Activated naive CD4-positive, alpha-beta T cell treated with anti-CD3 and anti-CD28 coated beads, Interleukin-2, amount 10 ng/mL, durations not matched to agents 7 days and 5 days (primary cell): ENCODE results near the gene ST6GALNAC4.
A peak's percentile ranks its signal among the peaks of the same experiment; 100 is the strongest.

Experiments
- CTCF ChIA-PET: fragments of 350-600 bp; sonication (Branson Sonifier 250); formaldehyde crosslinking; loops from one replicate; lab custom pipeline; 2021; ENCODE audit warnings: antibody characterized with exemption; lab: Charles Lee
- DNase-seq: peaks from one replicate; pipeline ENCODE4 v3.0.0-alpha.2; 2020
- H3K27ac Mint-ChIP-seq: one replicate; pipeline ENCODE4 v1.8.0; 2021; ENCODE audit warnings: mild to moderate bottlenecking, moderate library complexity, mixed read lengths
- H3K27me3 Mint-ChIP-seq: one replicate; pipeline ENCODE4 v1.8.0; 2021; ENCODE audit warnings: mild to moderate bottlenecking, mixed read lengths
- H3K36me3 Mint-ChIP-seq: one replicate; pipeline ENCODE4 v1.8.0; 2021; ENCODE audit warnings: mixed read lengths
- H3K4me1 Mint-ChIP-seq: one replicate; pipeline ENCODE4 v1.8.0; 2021; ENCODE audit warnings: mixed read lengths
- H3K4me3 Mint-ChIP-seq: one replicate; pipeline ENCODE4 v1.8.0; 2021; ENCODE audit warnings: mild to moderate bottlenecking, moderate library complexity, mixed read lengths
- H3K9me3 Mint-ChIP-seq: one replicate; pipeline ENCODE4 v1.8.0; 2021; ENCODE audit warnings: mixed read lengths

Gene ST6GALNAC4

DNA sequence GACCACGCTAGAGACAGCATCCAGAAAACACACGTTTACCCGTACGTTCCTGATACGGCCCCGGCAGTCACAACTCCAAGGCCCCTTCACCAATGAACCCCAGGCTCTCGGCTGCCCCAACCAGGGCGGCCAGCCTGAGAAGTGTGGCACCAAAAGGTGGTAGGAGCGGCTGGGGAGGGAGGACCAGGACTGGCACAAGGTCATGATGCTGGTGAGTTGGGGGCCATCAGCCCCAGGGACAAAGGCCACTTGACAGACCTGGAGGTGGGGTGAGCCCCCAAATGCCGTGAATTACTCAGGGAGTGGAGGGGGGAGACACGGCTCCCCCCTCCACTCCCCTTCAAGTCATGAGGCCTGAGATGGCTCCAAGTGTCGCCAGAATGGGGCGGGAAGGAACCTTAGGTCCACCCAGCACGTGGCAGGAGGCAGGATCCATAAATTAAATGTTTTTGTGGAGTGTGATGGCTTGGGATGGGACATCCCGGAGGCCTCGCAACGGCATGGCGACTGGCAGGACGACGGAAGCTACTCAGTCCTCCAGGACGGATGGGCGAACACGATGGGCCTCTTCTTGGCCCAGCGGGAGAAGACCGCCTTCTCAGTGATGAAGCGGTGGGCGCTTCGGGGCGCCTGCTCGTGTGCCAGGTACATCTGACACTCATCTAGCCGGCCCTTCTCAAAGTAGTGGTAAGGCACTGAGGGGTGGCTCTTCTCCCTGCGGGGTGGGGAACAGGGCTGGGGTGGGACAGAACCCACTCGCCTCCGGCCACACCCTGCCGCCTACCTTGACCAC, 8.8 kb downstream of the ST6GALNAC4 start:
- no peak overlapping the region for H3K4me3 Mint-ChIP-seq
- H3K4me1 Mint-ChIP-seq: peaks cover 63% of the 10 kb centered on the region
- peak overlapping the region; percentile 99 for H3K27ac Mint-ChIP-seq
- CTCF ChIA-PET: interaction anchor here (4.3 kb wide), 1 partner anchor 12 kb away, joined by 21 read pairs; no protein-coding TSS in a partner anchor
- no peaks in the 10 kb centered on the region for H3K27me3 Mint-ChIP-seq
- DNase-seq: no peak
- peaks cover 35% of the 10 kb centered on the region for H3K36me3 Mint-ChIP-seq
- no peaks in the 10 kb centered on the region for H3K9me3 Mint-ChIP-seq

DNA sequence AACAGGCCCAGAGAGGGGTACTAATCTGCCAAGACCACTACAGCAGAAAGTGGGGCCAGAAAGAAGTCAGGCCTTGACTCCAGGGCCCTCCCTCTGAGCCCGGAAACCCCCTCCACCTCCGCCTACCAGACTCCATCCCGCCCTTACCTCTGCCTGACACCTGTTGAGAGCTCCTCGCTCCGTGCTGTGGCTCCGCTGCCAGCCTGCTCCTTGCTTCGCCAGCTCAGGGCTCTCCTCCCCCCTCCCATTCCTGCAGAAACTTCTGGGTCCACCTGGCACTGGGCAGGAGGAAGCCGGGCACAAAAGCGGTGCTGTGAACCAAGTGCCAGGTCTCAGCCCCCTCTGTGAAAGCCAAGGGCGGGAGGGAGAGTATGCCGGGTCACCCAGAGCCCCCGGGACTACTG, 11.1 kb downstream of the ST6GALNAC4 start:
- Mint-ChIP-seq H3K4me3 (peak overlapping the region; percentile 92), H3K9me3 (no peaks in the 10 kb centered on the region), H3K36me3 (peaks cover 27% of the 10 kb centered on the region), H3K4me1 (peaks cover 54% of the 10 kb centered on the region), H3K27me3 (no peaks in the 10 kb centered on the region), H3K27ac (peak overlapping the region; percentile 99)
- DNase-seq: peak; percentile 81
- CTCF ChIA-PET: interaction anchor here (0.5 to 4.3 kb wide), 5 partner anchors 11 to 320 kb away, joined by 3 to 21 read pairs (median 4); partner anchors contain the start of genes CDK9, ST6GALNAC4 and TOR2A

- Mint-ChIP-seq H3K4me3 (peak overlapping the region; percentile 92), H3K27ac (peak overlapping the region; percentile 99), H3K4me1 (peaks cover 51% of the 10 kb centered on the region), H3K9me3 (no peaks in the 10 kb centered on the region), H3K36me3 (peaks cover 24% of the 10 kb centered on the region), H3K27me3 (no peaks in the 10 kb centered on the region)
- peak; percentile 77 for DNase-seq
- CTCF ChIA-PET: interaction anchor here (0.7 to 4.3 kb wide), 4 partner anchors 12 to 120 kb away, joined by 4 to 21 read pairs (median 4); partner anchors contain the start of genes CDK9 and ST6GALNAC4
Measured at GRCh38 chr9:127905004-127905728, 11.7 kb downstream of the ST6GALNAC4 start.

DNA sequence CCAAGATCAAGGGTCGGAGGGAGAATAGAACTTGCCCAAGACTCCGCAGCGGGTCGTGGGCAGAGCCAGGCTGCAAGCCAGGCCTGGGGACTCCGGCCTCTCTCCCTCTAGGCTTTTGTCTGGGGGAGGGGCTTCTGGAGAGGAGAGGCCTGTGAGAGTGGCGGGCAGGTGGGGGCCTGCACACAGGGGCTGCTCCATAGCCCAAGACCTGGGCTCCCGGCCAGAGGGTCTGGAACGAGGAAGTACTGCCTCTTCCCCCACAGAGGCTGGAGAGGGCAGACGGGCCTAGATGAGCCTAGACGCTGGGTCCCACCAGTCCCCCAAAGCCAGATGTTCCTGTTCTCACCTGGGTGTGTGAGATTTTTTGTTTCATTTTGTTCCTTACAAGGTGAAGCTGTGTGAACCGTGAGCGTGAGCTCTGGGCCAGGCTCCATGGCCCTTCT, 12.3 kb downstream of the ST6GALNAC4 start:
- Mint-ChIP-seq H3K9me3 (no peaks in the 10 kb centered on the region), H3K4me1 (peaks cover 56% of the 10 kb centered on the region), H3K4me3 (peak overlapping the region; percentile 92), H3K36me3 (peaks cover 29% of the 10 kb centered on the region), H3K27me3 (no peaks in the 10 kb centered on the region), H3K27ac (peak overlapping the region; percentile 99)
- peak; percentile 47 for DNase-seq
- CTCF ChIA-PET: interaction anchor here (0.7 to 4.3 kb wide), 2 partner anchors 13 to 16 kb away, joined by 4 to 21 read pairs; no protein-coding TSS in a partner anchor

DNA sequence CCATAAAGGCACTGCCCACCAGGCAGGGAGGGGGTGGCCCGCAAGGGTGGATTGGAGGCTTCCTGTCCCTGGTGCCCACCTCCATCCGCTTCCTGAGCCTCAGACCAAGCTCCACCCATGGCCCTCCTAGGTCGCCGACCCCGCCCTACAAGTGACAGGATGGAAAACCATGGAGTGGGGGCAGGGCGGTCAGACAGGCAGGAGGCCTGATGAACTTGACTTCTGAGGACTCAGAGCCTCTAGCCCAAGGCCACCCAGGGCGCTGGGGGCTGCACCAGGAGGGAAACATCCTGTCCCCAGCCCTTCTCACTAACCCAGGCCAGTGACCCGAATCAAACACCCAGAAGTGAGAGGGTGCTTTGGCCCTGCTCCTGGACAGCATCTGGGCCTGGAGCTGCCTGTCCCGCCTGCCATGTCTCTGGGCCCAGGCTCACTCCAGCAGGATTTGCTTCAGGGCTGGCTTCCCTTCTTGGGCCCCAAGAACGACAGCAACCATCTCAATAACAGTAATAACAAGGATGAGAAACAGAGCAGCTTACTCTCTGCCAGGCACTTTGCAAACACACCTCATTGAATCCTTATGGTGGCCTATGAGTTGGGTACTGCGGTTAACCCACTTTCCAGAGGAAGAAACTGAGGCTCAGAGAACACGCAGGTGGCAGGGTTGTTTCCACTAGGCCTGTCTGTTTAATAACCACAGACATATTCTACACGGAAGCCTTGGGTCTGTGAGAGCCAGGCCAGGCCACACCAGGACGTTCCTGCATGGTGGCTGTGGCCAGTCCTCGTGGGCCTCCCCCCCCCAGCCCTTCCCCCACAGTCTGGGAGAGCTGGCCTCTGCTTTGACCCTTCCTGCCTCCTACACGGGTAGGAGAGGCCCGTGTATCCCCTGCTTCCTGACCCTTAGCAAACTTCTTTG, 13.0 kb downstream of the ST6GALNAC4 start:
- CTCF ChIA-PET: interaction anchor here (0.7 to 4.3 kb wide), 4 partner anchors 12 to 119 kb away, joined by 3 to 21 read pairs (median 4); no protein-coding TSS in a partner anchor
- H3K27me3 Mint-ChIP-seq: no peaks in the 10 kb centered on the region
- peak overlapping the region; percentile 99 for H3K27ac Mint-ChIP-seq
- peak; percentile 90 for DNase-seq
- H3K4me3 Mint-ChIP-seq: peak overlapping the region; percentile 92
- no peaks in the 10 kb centered on the region for H3K9me3 Mint-ChIP-seq
- H3K36me3 Mint-ChIP-seq: peaks cover 29% of the 10 kb centered on the region
- peaks cover 56% of the 10 kb centered on the region for H3K4me1 Mint-ChIP-seq

DNA sequence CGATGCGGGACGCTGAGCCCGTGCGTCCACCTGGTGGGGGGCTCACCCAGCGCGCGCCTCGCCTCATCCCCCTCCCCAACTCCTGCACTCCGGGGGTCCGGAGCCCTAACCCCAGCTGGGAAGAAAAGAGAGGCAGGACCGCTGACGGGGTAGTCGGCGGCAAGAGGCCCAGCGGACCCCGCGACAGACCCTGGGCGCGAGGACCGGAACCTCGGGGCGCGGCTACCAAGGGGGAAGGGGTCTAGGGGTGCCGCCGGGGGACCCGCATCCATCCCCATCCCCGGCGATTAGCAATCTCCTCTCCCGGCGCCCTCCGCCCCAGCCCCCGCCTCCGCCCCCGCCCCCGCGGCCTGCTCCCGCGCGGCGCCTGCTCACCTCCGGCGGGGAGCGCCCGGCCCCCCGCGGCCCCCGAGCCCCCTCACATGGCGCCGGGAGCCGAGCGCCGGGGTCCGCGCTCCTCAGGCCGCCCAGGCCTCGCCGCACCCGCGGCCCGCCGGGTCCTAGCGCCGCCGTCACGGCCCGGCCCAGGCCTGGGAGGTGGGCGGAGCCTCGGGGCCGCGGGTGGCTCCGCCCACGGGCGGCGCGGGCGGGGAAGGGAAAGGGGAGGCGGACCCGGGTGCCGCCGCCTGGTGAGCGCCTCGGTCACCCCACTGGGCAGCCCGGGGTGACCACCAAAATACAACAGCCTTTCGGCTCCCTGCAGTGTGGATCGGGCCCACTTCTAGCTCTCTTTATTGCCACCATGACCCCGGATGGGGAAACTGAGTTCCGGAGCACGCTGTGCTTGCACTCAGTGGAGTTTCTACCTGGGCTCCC, 17.5 kb downstream of the ST6GALNAC4 start, which contains the start of gene ST6GALNAC6:
Gene ST6GALNAC6 (minus strand): TSS at position 476 of the 816 bp plus-strand sequence. CDS start 1,622 bp downstream, outside the sequence.
- peak within 1 kb of the TSS; percentile 83 for H3K27ac Mint-ChIP-seq
- H3K4me3 Mint-ChIP-seq: peak within 1 kb of the TSS; percentile 84
- peaks cover 41% of the 10 kb centered on the region for H3K4me1 Mint-ChIP-seq
- H3K9me3 Mint-ChIP-seq: peaks cover 6% of the 10 kb centered on the region
- H3K36me3 Mint-ChIP-seq: peaks cover 53% of the 10 kb centered on the region
- H3K27me3 Mint-ChIP-seq: no peaks in the 10 kb centered on the region
- CTCF ChIA-PET: interaction anchor here (1.2 to 1.3 kb wide), 2 partner anchors 9 to 11 kb away, joined by 4 to 5 read pairs; no protein-coding TSS in a partner anchor
- peak; percentile 77 for DNase-seq

GRCh38 chr9:127898433-127899127, 18.3 kb downstream of the ST6GALNAC4 start:
- peak overlapping the region; percentile 81 for H3K4me3 Mint-ChIP-seq

GRCh38 chr9:127897193-127897692, 19.6 kb downstream of the ST6GALNAC4 start:
- H3K36me3 Mint-ChIP-seq: peaks cover 66% of the 10 kb centered on the region
- peaks cover 42% of the 10 kb centered on the region for H3K4me1 Mint-ChIP-seq
- peak; percentile 40 for DNase-seq
- peak overlapping the region; percentile 28 for H3K4me3 Mint-ChIP-seq
- CTCF ChIA-PET: no interaction called here
- H3K27ac Mint-ChIP-seq: no peak overlapping the region
- H3K9me3 Mint-ChIP-seq: peaks cover 21% of the 10 kb centered on the region
- no peaks in the 10 kb centered on the region for H3K27me3 Mint-ChIP-seq

More at GRCh38 chr9:127898433-127899127, 18.3 kb downstream of the ST6GALNAC4 start:
- no peaks in the 10 kb centered on the region for H3K27me3 Mint-ChIP-seq
- H3K9me3 Mint-ChIP-seq: peaks cover 12% of the 10 kb centered on the region
- CTCF ChIA-PET: interaction anchor here (1.2 kb wide), 2 partner anchors 9 to 11 kb away, joined by 4 to 5 read pairs; no protein-coding TSS in a partner anchor
- peaks cover 38% of the 10 kb centered on the region for H3K4me1 Mint-ChIP-seq
- H3K36me3 Mint-ChIP-seq: peaks cover 55% of the 10 kb centered on the region
- DNase-seq: peak; percentile 36
- H3K27ac Mint-ChIP-seq: peak overlapping the region; percentile 54

DNA sequence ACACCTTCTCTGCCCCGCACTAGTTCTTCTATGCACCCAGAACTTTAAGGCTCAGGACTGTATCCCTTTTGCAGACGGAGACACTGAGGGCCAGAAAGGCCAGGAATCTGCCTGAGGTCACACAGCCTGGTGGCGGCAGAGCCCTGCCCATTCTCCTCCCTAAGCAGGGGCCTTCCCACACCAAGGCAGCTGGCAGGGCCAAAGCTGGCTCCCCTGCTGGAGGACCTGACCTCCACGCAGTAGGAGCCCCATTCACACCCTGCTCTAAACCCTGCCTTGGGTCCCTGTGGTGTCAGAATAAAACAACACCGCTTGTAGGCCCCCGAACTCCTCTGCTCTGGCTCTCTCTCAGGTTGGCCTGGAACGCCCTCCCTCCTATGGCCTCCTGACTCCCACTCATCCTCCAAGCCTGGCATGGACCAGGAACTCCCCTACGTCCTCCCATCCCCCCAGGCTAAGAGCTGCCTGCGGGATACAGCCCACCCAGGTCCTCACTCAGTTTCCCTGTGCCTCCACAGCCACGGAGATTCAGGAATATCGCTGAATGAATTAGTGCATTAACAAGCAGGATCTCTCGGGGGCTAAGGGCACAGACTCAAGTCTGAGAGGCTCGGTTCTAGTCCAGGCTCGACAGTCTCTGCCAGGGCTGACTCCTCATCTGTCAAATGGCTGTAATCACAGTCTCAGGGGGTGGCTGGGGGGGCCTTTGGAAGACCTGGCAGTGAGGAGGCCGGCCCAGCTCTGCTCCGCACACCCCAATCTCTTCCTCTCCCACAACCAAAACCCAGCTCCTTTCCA, 20.2 kb downstream of the ST6GALNAC4 start:
- no peak overlapping the region for H3K27ac Mint-ChIP-seq
- no peak for DNase-seq
- peaks cover 36% of the 10 kb centered on the region for H3K4me1 Mint-ChIP-seq
- CTCF ChIA-PET: no interaction called here
- H3K36me3 Mint-ChIP-seq: peaks cover 67% of the 10 kb centered on the region
- no peak overlapping the region for H3K4me3 Mint-ChIP-seq
- H3K27me3 Mint-ChIP-seq: no peaks in the 10 kb centered on the region
- peaks cover 21% of the 10 kb centered on the region for H3K9me3 Mint-ChIP-seq

DNA sequence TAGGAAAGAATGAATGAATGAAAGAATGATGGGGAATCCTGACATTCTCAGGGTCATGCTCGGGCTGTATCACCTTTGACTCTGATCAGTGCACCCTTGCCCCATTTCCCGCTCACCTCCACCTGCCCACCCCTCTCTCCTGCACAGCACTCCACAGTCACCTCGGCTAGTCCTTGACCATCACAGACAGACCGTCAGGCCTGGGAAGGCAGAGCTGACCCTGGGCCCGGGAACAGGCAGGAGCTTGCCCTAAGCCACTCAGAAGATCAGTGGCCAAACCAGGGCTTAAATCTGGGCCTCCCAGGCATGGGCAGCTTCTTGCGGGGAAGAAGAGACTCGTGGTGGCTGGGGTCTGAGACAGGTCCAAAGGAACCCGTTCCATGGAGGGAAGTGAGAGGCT, 21.0 kb downstream of the ST6GALNAC4 start:
- peaks cover 69% of the 10 kb centered on the region for H3K36me3 Mint-ChIP-seq
- no peak overlapping the region for H3K4me3 Mint-ChIP-seq

GRCh38 chr9:127893392-127893791, 23.4 kb downstream of the ST6GALNAC4 start:
- H3K9me3 Mint-ChIP-seq: peaks cover 21% of the 10 kb centered on the region
- CTCF ChIA-PET: no interaction called here
- H3K36me3 Mint-ChIP-seq: peaks cover 73% of the 10 kb centered on the region

More for the DNA sequence above, 21.0 kb downstream of the ST6GALNAC4 start:
- CTCF ChIA-PET: interaction anchor here (1.4 kb wide), 1 partner anchor 14 kb away, joined by 6 read pairs; no protein-coding TSS in a partner anchor
- Mint-ChIP-seq H3K27me3 (no peaks in the 10 kb centered on the region), H3K27ac (no peak overlapping the region), H3K9me3 (peaks cover 21% of the 10 kb centered on the region), H3K4me1 (peaks cover 33% of the 10 kb centered on the region)
- DNase-seq: no peak

More at GRCh38 chr9:127893392-127893791, 23.4 kb downstream of the ST6GALNAC4 start:
- Mint-ChIP-seq H3K4me1 (peaks cover 24% of the 10 kb centered on the region), H3K27ac (no peak overlapping the region), H3K27me3 (no peaks in the 10 kb centered on the region), H3K4me3 (no peak overlapping the region)
- no peak for DNase-seq
